Mesenchymal stem cell (in vitro differentiated cells and primary cell): ENCODE results near the gene FAM43B.

Experiments used
- DNase-seq: peaks from one replicate; pipeline ENCODE4 v3.0.0-alpha.2; 2013
- H2AFZ ChIP-seq: one replicate; pipeline ENCODE4 v1.6.1; 2013; ENCODE audit warnings: low read depth, mild to moderate bottlenecking, control low read depth, inconsistent platforms, low read length, moderate library complexity
- H2AK5ac ChIP-seq: 2 replicates; pipeline ENCODE4 v1.6.1; 2013; ENCODE audit warnings: low read length, moderate library complexity, mild to moderate bottlenecking, inconsistent platforms; ENCODE audit not compliant: severe bottlenecking
- H2BK120ac ChIP-seq: one replicate; pipeline ENCODE4 v1.6.1; 2013; ENCODE audit warnings: low read depth, mild to moderate bottlenecking, inconsistent platforms, low read length, moderate library complexity
- H2BK12ac ChIP-seq, 2 experiments: one replicate each; pipeline ENCODE4 v1.6.1; 2013; ENCODE audit warnings: inconsistent platforms in 2 of 2, low read length in 2 of 2, mild to moderate bottlenecking in 2 of 2, moderate library complexity in 2 of 2, control low read depth in 1 of 2
- H2BK15ac ChIP-seq: one replicate; pipeline ENCODE4 v1.6.1; 2013; ENCODE audit warnings: mild to moderate bottlenecking, low read depth, inconsistent platforms; ENCODE audit not compliant: poor library complexity, severe bottlenecking
- H2BK5ac ChIP-seq: 2 replicates; pipeline ENCODE4 v1.6.1; 2013; ENCODE audit warnings: low read depth, mild to moderate bottlenecking, low read length, control low read depth, inconsistent platforms; ENCODE audit not compliant: poor library complexity, severe bottlenecking
- H3K14ac ChIP-seq, 2 experiments: one replicate each; pipeline ENCODE4 v1.6.1; 2013; ENCODE audit warnings: inconsistent platforms in 2 of 2, low read length in 2 of 2, control low read depth in 1 of 2, mild to moderate bottlenecking in 1 of 2, moderate library complexity in 1 of 2
- H3K18ac ChIP-seq, 2 experiments: one replicate each; pipeline ENCODE4 v1.6.1; 2013; ENCODE audit warnings: inconsistent platforms in 2 of 2, low read length in 2 of 2, control low read depth in 1 of 2, low read depth in 1 of 2, mild to moderate bottlenecking in 1 of 2
- H3K23ac ChIP-seq, 2 experiments: one replicate each; pipeline ENCODE4 v1.6.1; 2013; ENCODE audit warnings: inconsistent platforms in 2 of 2, low read length in 2 of 2, mild to moderate bottlenecking in 2 of 2, moderate library complexity in 2 of 2, control low read depth in 1 of 2
- H3K27ac ChIP-seq: 2 replicates; pipeline ENCODE4 v1.5.1; 2013; ENCODE audit warnings: mild to moderate bottlenecking, moderate library complexity, low read length, control low read depth, inconsistent platforms; ENCODE audit not compliant: poor library complexity, severe bottlenecking
- H3K27me3 ChIP-seq, 2 experiments: 2 replicates each; pipeline versions ENCODE4 v1.6.1 to v1.7.0; 2013; ENCODE audit warnings: low read length in 2 of 2, mild to moderate bottlenecking in 2 of 2, moderate library complexity in 2 of 2, control low read depth in 1 of 2, inconsistent platforms in 1 of 2; ENCODE audit not compliant: control insufficient read depth in 1 of 2, insufficient read depth in 1 of 2
- H3K36me3 ChIP-seq, 2 experiments: 2 replicates each; pipeline versions ENCODE4 v1.6.1 to v1.7.0; 2013; ENCODE audit warnings: low read length in 2 of 2, control low read depth in 1 of 2, inconsistent platforms in 1 of 2, low read depth in 1 of 2, mild to moderate bottlenecking in 1 of 2; ENCODE audit not compliant: insufficient read depth in 2 of 2, control insufficient read depth in 1 of 2
- H3K4ac ChIP-seq, 2 experiments: one replicate each; pipeline ENCODE4 v1.6.1; 2013; ENCODE audit warnings: inconsistent platforms in 2 of 2, low read length in 2 of 2, mild to moderate bottlenecking in 2 of 2, moderate library complexity in 2 of 2, control low read depth in 1 of 2, low read depth in 1 of 2
- H3K4me1 ChIP-seq: 2 replicates; pipeline ENCODE4 v1.6.1; 2013; ENCODE audit warnings: low read depth, low read length, control low read depth; ENCODE audit not compliant: control insufficient read depth, insufficient read depth
- H3K4me2 ChIP-seq: 2 replicates; pipeline ENCODE4 v1.6.1; 2013; ENCODE audit warnings: low read length, mild to moderate bottlenecking, inconsistent platforms; ENCODE audit not compliant: poor library complexity, severe bottlenecking
- H3K4me3 ChIP-seq, 2 experiments: 2 replicates each; pipeline versions ENCODE4 v1.5.1 to v1.7.0; 2013; ENCODE audit warnings: low read length in 2 of 2, mild to moderate bottlenecking in 2 of 2, control low read depth in 1 of 2, low read depth in 1 of 2; ENCODE audit not compliant: insufficient read depth in 1 of 2
- H3K79me1 ChIP-seq: replicated peaks from 2 replicates; pipeline ENCODE4 v1.6.1; 2013; ENCODE audit warnings: mild to moderate bottlenecking, control low read depth, low read length, inconsistent platforms; ENCODE audit not compliant: poor library complexity, severe bottlenecking
- H3K9ac ChIP-seq: 2 replicates; pipeline ENCODE4 v1.7.0; 2013; ENCODE audit warnings: mild to moderate bottlenecking, low read length, moderate library complexity
- H3K9me3 ChIP-seq: 2 replicates; pipeline ENCODE4 v1.7.0; 2013; ENCODE audit warnings: mild to moderate bottlenecking, low read length; ENCODE audit not compliant: control insufficient read depth
- H4K8ac ChIP-seq: one replicate; pipeline ENCODE4 v1.6.1; 2013; ENCODE audit warnings: inconsistent platforms, mild to moderate bottlenecking, low read length, moderate library complexity
- H4K91ac ChIP-seq: one replicate; pipeline ENCODE4 v1.6.1; 2013; ENCODE audit warnings: mild to moderate bottlenecking, low read length, inconsistent platforms
- WGBS: methylation state at CpG from one replicate; pipeline ENCODE4 v1.1.7; 2013; ENCODE audit warnings: mixed read lengths; 5-methylcytosine and 5-hydroxymethylcytosine counted together

Gene FAM43B

DNA sequence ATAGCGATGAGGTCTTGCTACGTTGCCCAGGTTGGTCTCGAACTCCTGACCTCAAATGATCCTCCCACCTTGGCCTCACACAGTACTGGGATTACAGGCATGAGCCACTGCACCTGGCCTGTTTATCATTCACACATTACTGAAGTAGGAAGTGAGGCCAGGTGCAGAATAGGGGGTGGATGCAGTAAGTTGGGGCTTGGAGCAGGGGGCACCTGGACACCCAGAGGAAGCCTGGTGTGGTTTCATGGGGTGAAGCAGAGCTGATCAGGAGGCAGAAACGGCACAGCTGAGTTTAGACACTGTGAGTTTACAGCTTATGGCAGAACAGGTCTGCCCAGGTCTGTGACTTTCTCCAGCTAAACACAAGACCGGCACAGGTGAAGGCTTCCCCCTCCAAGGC is 41.4 kb downstream of the FAM43B start:
- Histone ChIP-seq H4K91ac (no peak overlapping the region), H2AK5ac (no peak overlapping the region), H3K36me3 (no peaks in the 10 kb centered on the region), H3K27me3 (no peaks in the 10 kb centered on the region), H3K14ac (no peak overlapping the region), H2BK15ac (no peak overlapping the region), H2BK12ac (no peak overlapping the region), H3K4me3 (no peak overlapping the region), H3K4me2 (no peak overlapping the region), H3K27ac (no peak overlapping the region), H2BK120ac (no peak overlapping the region), H2AFZ (no peak overlapping the region), H3K4ac (no peak overlapping the region), H3K9ac (no peak overlapping the region), H3K18ac (no peak overlapping the region), H3K9me3 (no peaks in the 10 kb centered on the region), H4K8ac (no peak overlapping the region), H3K23ac (no peak overlapping the region), H3K79me1 (no peaks in the 10 kb centered on the region), H3K4me1 (peaks cover 14% of the 10 kb centered on the region), H2BK5ac (no peak overlapping the region)
- WGBS, result 91% methylated on average over 4 of the region's 5 CpGs
- DNase-seq, result no peak

DNA sequence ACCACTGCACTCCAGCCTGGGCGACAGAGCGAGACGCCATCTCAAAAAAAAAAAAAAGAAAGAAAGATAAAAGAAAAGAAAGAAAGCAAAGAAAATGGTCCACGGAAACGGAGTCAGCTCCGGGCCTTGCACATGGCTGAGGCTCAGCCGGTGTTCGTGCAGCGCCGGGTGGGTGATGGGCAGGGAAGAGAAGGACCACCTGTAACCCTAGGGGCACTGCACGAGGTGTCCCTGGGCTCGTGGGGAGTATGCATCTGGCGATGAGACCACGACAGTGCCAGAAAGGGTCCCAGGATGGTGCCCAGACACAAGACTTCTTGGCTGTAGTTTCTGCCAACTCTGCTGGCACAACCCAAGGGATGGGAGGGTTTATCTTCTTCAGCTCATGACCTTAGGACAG is 42.4 kb downstream of the FAM43B start:
- Histone ChIP-seq H4K91ac (no peak overlapping the region), H3K27me3 (no peaks in the 10 kb centered on the region), H4K8ac (no peak overlapping the region), H3K4ac (no peak overlapping the region), H3K9ac (no peak overlapping the region), H3K23ac (no peak overlapping the region), H2AFZ (no peak overlapping the region), H2BK5ac (no peak overlapping the region), H3K4me3 (no peak overlapping the region), H2BK120ac (no peak overlapping the region), H3K14ac (no peak overlapping the region), H3K36me3 (no peaks in the 10 kb centered on the region), H2AK5ac (no peak overlapping the region), H3K79me1 (no peaks in the 10 kb centered on the region), H3K9me3 (no peaks in the 10 kb centered on the region), H2BK12ac (no peak overlapping the region), H3K18ac (no peak overlapping the region), H3K27ac (no peak overlapping the region), H2BK15ac (no peak overlapping the region), H3K4me2 (no peak overlapping the region), H3K4me1 (peaks cover 4% of the 10 kb centered on the region)
- WGBS, result 93% methylated on average over 14 of the region's 14 CpGs
- no peak for DNase-seq

DNA sequence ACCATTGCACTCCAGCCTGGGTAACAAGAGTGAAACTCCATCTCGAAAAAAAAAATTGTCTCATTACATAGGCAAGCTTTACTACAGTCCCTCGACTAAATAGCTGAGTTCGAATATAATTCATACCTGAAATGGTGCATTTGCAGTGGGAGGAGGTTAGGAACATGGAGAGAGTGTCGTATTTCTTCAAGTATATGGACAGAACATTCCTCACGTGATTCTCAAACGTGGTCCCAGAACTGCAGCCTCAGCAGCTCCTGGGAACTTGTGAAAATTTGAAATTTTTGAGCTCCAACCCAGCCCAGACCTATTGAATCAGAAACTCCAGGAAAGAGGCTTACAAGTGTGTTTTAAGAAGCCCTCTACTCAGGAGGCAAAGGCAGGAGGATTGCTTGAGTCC is 43.7 kb downstream of the FAM43B start:
- WGBS, result 72% methylated on average over 5 of the region's 6 CpGs

DNA sequence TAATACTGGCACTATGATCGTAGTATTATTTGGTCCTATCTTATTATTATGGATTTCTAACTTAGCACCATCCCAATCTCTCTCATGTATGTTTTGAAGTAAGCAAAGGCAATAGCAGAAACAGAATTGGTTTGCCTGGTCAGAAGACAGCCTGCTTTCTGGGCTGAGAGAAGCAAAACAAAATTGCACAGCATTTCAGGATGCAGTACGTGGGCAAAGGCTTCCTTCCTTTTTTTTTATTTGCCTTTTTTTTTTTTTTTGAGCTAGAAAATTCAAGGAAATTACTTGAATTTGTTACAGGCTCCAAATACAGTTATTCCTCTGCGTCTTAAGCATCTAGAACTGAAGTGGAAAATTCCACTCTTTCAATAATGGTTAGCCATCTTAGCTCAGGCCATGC is 45.3 kb downstream of the FAM43B start:
- no peak overlapping the region for H3K4me2 ChIP-seq
- H3K27me3 ChIP-seq, result no peaks in the 10 kb centered on the region
- peaks cover 2% of the 10 kb centered on the region for H3K4me1 ChIP-seq
- H4K91ac ChIP-seq, result no peak overlapping the region
- H3K18ac ChIP-seq, result no peak overlapping the region
- no peak overlapping the region for H3K9ac ChIP-seq
- no peak overlapping the region for H2BK5ac ChIP-seq
- no peak overlapping the region for H3K4me3 ChIP-seq
- no peak overlapping the region for H2BK120ac ChIP-seq
- no peak overlapping the region for H2AK5ac ChIP-seq
- no peak overlapping the region for H3K4ac ChIP-seq
- no peak overlapping the region for H2BK15ac ChIP-seq
- H2AFZ ChIP-seq, result no peak overlapping the region
- 92% methylated on average over 2 of the region's 3 CpGs for WGBS
- no peaks in the 10 kb centered on the region for H3K79me1 ChIP-seq
- no peaks in the 10 kb centered on the region for H3K36me3 ChIP-seq
- H3K14ac ChIP-seq, result no peak overlapping the region
- H2BK12ac ChIP-seq, result no peak overlapping the region
- H3K9me3 ChIP-seq, result no peaks in the 10 kb centered on the region
- no peak for DNase-seq
- H3K27ac ChIP-seq, result no peak overlapping the region
- H4K8ac ChIP-seq, result no peak overlapping the region
- H3K23ac ChIP-seq, result no peak overlapping the region

More for the DNA sequence above, 43.7 kb downstream of the FAM43B start:
- Histone ChIP-seq H3K23ac (no peak overlapping the region), H3K36me3 (no peaks in the 10 kb centered on the region), H3K4me3 (no peak overlapping the region), H2AK5ac (no peak overlapping the region), H2BK120ac (no peak overlapping the region), H3K14ac (no peak overlapping the region), H3K27me3 (no peaks in the 10 kb centered on the region), H3K4ac (no peak overlapping the region), H3K79me1 (no peaks in the 10 kb centered on the region), H3K27ac (no peak overlapping the region), H2BK12ac (no peak overlapping the region), H3K4me2 (no peak overlapping the region), H2AFZ (no peak overlapping the region), H3K4me1 (no peaks in the 10 kb centered on the region), H3K18ac (no peak overlapping the region), H4K91ac (no peak overlapping the region), H3K9ac (no peak overlapping the region), H2BK5ac (no peak overlapping the region), H3K9me3 (no peaks in the 10 kb centered on the region), H4K8ac (no peak overlapping the region), H2BK15ac (no peak overlapping the region)
- no peak for DNase-seq
